ENCODE measurements around the gene PARP1.

GRCh38 chr1:226438007-226438406 lies 30.1 kb upstream of the PARP1 start:
- TF ChIP-seq, protein P1, sequence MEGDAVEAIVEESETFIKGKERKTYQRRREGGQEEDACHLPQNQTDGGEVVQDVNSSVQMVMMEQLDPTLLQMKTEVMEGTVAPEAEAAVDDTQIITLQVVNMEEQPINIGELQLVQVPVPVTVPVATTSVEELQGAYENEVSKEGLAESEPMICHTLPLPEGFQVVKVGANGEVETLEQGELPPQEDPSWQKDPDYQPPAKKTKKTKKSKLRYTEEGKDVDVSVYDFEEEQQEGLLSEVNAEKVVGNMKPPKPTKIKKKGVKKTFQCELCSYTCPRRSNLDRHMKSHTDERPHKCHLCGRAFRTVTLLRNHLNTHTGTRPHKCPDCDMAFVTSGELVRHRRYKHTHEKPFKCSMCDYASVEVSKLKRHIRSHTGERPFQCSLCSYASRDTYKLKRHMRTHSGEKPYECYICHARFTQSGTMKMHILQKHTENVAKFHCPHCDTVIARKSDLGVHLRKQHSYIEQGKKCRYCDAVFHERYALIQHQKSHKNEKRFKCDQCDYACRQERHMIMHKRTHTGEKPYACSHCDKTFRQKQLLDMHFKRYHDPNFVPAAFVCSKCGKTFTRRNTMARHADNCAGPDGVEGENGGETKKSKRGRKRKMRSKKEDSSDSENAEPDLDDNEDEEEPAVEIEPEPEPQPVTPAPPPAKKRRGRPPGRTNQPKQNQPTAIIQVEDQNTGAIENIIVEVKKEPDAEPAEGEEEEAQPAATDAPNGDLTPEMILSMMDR (IDR thresholded peaks at IDR 0.05) = peak; percentile 47
- TF ChIP-seq EZH2 (IDR thresholded peaks at IDR 0.05; ENCODE audit: borderline replicate concordance, insufficient read depth, low read depth, low read length, poor library complexity, severe bottlenecking) = no peak
